Keratinocyte (primary cell): Measurements from ENCODE around the gene SMURF2.

Experiments used
- EZH2 ChIP-seq: IDR thresholded peaks from one replicate; pipeline ENCODE4 v1.6.1; 2012; ENCODE audit warnings: inconsistent platforms, mild to moderate bottlenecking, low read length, moderate library complexity
- TF ChIP-seq, protein P1 (sequence below), 3 experiments: IDR thresholded peaks in 1 of 3; conservative IDR thresholded peaks in 1 of 3; optimal IDR thresholded peaks in 1 of 3; 2 replicates in 2 of 3; 3 replicates in 1 of 3; pipeline versions ENCODE3 to v1.5.1; 2011; ENCODE audit warnings: low read length in 3 of 3, mild to moderate bottlenecking in 3 of 3, moderate library complexity in 2 of 3, control low read depth in 1 of 3, inconsistent platforms in 1 of 3; ENCODE audit not compliant: insufficient read depth in 2 of 3; ENCODE audit errors: extremely low read depth in 1 of 3

DNA sequence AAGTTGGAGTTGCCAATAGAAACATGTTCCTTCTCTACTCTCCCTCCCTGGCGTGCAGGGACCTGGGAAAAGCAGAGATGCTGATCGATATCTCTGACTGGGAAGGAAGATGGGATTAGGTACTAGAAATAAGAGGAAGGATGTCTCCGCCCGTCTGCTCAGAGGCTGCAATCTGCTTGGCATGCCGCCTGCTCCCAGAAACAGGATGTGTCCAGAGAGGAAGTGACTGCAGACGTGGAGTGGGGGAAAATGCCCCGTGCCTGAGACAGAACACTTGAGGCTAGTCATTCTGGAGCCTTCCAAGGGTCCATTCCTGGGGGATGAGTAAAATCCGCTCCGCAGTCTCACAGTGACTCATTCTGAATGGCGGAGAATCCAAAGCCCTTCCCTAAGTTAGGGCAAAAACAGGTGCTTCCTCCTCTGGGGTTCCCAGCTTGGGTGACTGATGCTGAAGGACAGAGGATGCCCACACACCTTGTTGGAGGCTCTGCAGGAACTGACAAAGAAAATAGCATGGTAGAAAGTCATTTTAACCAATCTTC is 45.0 kb upstream of the SMURF2 start:
- TF ChIP-seq, protein P1, sequence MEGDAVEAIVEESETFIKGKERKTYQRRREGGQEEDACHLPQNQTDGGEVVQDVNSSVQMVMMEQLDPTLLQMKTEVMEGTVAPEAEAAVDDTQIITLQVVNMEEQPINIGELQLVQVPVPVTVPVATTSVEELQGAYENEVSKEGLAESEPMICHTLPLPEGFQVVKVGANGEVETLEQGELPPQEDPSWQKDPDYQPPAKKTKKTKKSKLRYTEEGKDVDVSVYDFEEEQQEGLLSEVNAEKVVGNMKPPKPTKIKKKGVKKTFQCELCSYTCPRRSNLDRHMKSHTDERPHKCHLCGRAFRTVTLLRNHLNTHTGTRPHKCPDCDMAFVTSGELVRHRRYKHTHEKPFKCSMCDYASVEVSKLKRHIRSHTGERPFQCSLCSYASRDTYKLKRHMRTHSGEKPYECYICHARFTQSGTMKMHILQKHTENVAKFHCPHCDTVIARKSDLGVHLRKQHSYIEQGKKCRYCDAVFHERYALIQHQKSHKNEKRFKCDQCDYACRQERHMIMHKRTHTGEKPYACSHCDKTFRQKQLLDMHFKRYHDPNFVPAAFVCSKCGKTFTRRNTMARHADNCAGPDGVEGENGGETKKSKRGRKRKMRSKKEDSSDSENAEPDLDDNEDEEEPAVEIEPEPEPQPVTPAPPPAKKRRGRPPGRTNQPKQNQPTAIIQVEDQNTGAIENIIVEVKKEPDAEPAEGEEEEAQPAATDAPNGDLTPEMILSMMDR (optimal IDR thresholded peaks at IDR 0.05 in 1 of 3, IDR thresholded peaks at IDR 0.05 in 1 of 3, conservative IDR thresholded peaks at IDR 0.05 in 1 of 3; ENCODE audit: extremely low read depth in 1 of 3, insufficient read depth in 2 of 3, low read length in 3 of 3) = no peak
- no peak for TF ChIP-seq EZH2
